Medulla oblongata (tissue), 1 donor: ENCODE measurements around the gene ACACA.

ENCODE experiments used
- DNase-seq: peaks from one replicate; pipeline ENCODE4 v3.0.0-alpha.2; 2015; ENCODE audit errors: extremely low spot score

Gene ACACA

DNA sequence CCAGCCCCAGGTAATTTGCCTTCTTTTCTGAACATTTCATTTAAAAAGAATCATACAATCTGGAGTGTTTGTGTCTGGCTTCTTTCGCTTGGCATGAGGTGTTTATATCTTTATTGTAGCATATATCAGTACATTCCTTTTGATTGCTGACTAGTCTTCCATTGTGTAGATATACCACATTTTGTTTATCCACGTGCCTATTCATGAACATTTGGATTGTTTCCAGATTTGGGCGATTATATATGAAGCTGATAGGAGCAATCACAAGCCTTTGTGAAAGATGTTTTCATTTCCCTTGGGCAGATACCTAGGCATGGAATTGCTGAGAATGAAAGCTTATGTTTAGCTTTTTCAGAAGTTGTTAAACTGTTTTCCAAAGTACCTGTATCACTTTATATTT lies 337.5 kb downstream of the ACACA start:
- DNase-seq, result no peak

DNA sequence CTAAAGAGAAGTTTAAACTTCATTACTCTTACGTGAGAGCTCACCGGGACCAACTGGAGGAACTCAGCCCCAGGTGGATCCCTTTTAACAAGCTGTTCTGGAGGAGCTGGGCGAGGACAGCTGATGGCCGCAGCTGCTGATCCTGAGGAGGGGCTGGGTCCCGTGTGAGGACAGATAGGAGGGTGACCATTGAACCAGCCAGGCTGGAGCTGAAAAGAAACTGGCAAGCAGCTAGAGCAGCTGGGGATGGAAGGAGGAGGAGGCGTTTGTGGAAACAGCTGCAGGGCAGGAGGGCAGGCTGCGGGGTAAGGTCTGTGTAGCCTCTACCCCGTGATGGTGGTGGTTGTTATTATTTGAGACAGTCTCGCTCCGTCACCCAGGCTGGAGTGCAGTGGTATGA lies 338.4 kb downstream of the ACACA start:
- no peak for DNase-seq

DNA sequence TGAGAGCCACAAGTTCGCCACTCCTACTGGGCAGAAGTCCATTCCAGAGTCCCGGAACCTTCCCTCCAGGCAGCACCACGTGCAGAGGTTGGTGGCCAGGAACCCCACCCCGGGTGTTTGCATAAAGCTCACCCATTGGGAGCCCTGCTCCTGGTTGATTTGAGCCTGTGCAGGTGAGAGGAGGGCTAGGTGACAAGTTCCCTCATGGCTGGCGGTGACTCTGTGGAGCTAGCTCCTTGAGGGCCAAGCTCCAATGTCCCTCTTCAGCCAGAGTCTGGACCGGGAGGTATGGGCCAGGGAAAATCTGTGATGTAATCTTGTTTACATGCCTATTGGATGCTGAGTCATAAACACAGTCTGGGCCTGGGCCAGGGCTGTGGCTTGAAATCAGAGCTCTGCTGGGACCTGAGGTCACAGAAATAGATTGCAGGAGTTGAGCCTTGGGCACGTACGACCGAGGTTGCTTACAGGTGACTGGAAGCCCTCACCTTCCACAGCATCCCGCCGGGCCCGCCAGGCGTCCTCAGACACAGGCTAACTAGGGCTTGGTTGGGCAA lies 339.0 kb downstream of the ACACA start:
- DNase-seq, result no peak

DNA sequence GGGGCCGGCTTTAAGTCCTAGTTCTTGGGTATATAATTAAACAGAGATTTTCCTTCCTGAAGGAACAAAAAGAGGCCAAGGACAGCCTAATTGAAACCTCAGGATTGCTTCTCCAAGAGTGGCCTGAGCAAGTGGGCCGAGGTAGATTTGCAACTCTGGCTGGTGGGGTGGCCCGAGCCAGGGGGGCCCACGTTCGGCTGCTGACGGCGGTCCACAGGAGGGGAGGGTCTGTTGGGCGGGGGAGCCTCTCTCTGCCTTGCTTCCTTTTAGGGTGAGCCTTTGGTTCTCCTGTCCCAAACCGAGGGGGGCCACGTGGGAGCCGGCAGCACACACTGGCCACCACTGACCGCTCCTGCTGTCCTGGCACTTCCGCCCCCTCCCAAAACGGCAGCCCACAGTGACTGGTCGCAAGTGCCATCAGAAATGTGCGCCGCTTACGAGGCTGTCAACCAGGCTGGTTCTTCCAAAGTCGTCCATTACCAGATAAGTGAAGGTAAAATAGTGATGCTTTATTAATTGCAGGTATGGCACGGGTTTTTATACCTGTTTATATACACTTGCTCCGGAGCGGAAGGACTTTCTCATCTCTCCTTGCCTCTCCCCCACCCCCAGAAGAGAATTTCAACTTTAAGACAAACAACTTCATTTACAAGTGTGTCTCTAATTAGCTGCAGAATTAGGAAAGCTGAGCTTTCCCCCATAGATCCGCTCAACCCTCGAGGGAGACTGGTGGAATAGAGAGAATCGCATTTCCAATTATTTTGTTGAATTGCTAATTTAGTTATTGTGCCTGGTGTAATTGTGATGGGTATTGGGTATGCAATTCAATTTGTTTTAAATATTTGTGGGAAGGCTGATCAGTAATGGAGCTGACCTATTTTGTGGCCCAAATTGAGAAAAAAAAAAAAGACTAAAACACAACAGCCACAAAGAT lies 340.0 kb downstream of the ACACA start:
- no peak for DNase-seq

DNA sequence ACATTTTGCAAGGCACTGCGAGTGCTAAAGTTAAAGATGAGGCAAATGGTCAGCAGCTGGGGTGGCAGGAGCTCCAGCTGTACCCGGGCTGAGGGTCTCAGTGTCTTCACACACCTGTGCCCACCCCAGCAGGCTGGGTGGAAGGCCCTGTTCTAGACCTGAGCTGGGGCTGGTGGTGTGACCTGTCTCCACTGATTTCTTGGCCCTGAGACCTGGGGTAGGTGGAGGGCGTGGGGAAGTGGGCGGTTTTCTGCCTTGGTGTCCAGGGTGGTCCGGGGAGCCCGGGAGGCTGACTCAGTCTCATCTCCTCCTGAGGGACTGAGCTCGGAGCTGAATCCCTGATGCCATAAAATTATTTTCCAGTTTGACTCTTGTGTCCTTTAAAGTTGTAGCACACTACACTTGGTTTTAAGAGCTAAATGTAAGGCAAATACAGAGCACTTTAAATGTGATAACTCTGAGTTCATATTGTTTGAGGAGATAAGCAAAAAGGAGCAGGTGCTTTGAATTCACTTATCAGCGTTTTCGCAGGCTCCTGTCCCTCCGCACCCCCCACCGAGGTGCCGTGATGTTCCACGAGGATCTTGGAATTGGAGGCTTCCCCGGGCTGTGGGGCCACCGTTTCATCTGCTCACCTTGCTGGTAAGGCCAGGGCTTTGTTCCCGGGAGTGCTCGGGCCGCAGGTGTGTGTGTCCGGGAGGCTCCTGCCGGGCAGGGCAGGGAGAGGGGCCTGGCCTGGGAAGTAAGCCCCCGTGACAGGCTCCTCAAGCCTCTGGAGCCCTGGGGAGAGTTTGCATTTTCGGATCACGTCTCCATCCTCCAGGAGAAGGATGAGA lies 340.9 kb downstream of the ACACA start:
- no peak for DNase-seq

DNA sequence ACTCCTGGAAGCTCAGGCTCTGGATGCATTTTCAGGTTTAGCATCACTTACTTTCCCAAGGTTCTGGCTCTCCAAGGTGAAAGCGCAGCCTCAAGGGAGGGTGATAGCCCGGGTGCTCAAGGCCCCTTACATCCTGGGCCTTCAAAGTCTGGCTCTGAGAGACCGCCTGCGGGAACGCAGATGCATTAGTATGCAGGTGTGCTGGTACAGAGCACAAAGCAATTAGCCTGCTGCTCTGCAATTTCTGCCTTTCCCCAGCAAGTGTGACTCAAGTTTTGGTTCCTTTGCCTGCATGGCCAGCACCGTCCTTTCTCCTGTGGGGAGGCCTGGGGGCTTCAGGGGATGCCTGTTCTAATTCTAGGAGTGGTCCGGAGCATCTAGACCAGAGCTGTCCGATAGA lies 341.7 kb downstream of the ACACA start:
- DNase-seq, result no peak

DNA sequence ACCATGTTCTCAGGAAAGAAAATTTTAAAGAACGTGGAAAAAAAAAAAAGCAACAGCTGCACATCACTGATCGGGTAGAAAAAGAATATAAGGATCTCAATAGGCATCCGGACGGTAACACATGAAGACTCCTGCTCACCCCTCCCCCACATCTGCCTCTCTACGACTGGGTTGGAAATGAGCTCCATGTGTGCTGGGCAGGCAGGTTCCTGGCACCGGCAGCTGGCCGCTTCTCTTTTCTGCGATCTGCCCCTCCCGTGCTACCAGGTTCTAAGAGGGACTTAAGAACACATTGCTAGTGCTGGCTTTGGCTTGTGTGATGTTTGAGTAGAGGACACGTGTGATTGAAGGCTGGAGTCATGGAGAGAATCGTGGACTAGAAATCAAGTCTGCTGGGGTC lies 342.4 kb downstream of the ACACA start:
- DNase-seq, result no peak

DNA sequence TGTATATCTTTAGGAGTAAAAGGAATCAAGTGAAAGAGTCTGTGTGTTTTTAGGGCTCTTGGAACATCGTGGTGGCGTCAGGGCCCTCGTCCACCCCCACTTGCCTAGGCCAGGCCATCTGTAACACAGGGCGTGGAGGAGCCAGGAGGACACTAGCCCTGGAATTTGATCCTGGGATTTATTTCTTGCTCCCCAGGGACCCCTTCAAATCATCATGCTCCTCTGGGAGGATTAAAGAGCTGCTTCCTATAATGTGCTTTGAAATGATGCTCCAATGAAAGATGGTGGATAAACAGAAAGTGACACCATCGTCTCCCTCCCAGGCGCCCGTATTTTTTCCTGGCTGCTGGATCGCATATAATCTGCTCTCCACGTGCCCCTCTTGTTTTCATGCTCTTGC lies 344.6 kb downstream of the ACACA start:
- DNase-seq, result no peak

DNA sequence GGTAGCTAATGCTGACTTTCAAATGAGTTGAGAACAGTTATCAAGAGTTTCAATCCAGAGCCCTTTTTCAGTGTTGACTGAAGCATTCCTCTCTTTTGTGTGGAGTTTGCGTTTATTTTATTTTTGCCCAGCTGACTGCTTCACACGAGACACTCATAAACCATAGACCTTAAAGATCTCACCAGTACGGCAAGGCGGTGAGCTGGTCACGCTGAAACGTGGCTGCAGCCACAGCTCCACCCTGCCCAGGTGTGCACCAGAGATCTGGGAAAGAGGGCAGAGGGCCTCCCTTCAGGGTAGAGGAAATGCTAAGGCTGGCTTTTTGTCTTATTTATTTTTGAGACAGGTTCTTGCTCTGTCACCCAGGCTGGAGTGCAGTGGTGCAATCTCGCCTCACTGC lies 345.7 kb downstream of the ACACA start:
- DNase-seq, result no peak

DNA sequence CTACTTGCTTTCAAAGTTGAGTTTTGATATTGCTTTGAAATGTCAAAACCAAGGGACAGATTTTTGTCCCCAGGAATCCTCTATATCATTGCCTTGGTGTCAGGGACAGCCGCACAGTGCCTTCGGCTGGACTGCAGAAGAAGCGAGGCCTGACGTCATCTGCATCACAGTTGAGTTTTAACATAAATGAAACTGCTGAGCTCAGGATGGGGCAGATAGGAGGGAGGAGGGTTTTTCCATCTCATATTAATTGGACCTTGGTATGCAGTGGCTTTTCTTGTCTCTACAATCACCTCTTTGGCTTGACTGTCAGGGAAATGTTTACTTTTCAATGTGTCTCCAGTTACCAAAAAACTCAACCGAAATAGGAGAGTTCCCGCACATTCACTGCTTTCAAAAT lies 346.5 kb downstream of the ACACA start:
- no peak for DNase-seq

DNA sequence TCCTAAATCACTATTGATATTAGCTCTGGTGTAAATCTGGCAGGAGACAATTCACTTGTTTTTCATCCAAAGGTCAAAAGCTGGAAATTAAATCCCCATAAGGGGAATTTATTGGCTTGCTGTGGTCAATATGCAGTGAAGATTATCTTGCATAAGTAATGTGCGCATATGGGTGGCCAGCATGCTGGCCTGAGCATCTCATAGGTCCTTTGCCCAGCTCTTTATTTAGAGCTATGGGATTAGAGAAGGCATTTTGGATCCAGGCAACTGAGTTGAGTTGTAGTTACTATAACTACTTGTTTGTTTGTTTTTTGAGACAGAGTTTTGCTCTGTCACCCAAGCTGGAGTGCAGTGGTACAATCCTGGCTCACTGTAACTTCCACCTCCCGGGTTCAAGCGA lies 347.1 kb downstream of the ACACA start:
- no peak for DNase-seq

DNA sequence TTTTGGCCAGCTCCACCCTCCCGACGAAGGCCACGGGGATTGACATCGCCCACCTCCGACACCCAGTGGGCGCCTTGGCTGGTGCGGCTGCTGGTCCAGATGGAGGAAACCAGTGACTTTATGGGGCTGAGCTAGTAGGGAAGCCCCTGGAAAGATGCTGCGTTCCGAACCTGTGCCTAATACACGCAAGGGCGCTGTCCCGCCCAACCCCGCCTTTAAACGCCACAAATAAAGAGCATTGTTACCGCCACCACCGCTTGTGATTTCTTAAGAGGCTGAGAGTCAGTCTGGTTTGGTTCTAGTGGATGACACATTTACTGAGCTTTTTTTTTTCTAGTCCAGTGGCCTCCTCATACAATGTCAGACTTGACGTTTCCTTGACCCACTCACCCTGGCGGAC lies 350.0 kb downstream of the ACACA start:
- DNase-seq, result no peak

DNA sequence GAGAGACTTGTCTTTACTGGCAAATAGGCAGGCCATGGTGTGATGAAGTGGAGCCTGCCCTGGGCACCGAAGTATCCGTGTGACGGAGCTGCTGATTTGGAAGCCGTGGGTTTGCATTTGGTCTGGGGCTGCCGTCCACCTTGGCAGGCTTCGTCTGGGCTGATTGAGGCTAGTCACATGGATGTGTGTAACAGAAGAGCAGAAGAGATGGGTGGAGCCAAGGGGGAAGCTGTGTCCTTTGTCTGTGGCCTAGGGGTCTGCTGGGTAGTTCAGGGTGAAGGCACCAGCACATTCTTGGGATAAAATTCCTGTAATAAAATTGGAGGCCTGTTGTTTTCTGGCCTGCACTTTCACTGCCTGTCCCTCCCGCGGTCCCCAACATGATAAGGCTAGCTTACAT lies 351.7 kb downstream of the ACACA start:
- DNase-seq, result no peak

DNA sequence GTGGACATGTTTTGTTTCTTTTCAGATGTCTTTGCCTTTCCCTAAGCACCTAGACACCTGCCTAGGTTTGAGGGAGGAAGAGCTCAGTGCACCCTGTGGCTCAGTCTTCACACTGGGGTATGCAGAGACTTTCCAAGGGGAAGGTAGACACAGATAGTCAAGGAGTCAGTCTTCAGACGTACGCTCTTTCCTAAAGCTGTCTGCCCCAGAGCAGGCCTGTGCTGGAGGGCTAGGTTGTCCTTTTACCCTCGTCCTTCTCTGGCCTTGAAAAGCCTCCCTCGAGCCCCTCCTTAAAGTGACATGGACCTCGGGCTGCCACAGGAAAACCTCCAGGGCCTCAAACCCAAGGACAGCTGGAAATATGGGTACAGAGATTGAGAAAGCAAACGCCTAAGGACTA lies 354.2 kb downstream of the ACACA start:
- no peak for DNase-seq

DNA sequence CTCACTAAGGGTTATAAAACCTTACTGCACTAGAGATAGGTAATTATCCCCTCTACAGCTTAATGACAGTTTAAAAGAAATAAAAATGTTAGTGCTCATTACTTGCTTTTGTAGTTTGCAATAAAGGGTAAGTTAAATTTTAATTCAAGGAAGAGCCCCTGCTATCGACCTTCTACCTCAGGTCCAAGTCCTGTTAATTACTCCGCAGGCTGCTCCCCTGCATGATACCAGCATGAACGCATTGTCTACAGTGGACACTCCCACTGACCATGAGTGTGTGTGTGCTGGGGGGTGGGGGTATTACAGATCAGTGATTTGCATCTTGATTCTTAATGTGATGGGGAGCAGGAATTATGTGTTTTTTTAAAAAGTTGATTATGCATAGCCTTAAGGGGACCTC lies 354.8 kb downstream of the ACACA start:
- DNase-seq, result no peak

DNA sequence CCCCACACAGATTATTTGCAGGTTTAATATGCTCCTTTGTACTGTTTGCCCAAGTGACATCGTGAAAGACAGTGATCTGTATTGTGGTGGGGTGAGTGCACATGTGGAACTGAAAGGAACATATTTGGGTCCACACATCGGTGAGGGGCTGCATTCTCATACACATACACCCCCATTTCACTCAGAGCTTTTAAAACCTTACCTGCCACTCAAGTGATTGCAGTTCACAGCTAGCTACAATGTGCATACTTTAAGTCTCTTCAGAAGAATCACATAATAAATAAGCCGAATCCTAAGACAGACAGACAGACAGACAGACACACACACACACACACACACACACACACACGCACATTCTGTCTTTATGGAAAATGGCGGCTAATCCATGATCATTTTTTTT lies 355.3 kb downstream of the ACACA start:
- DNase-seq, result no peak

DNA sequence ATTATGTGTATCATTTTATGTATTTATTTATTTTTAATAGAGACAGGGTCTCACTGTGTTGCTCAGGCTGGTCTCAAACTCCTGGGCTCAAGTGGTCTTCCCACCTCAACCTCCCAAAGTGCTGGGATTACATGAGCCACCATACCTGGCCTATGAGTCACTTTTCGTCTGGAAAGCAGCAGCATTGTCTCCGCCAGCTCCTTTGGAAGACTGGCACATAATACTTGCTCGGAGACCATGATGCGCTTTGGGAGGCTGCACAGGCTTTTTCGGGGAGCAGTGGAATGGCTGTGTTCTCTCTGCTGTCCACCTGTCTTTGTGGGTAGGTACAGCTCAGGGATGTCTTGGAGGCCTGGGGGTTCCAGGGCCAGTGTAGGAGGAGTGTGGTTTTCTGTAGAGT lies 355.7 kb downstream of the ACACA start:
- DNase-seq, result no peak

DNA sequence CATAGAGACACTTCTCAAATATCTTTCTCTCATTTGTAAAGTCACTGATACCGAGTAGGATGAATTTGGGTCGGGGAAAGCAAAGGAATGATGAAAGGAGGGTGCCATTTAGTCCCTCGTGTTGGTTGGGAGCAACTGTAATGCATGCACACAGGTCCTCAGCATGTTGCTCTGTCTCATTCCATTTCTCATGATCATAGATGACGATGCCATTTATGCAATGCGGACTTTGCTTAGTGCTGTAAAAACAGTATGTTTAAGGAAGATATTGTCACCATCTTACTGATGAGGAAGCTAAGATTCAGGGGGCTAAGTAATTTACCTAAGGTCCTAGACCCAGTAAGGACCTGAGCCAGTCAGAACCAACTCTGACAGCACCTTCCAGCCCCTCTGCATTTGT lies 357.8 kb downstream of the ACACA start:
- DNase-seq, result no peak

DNA sequence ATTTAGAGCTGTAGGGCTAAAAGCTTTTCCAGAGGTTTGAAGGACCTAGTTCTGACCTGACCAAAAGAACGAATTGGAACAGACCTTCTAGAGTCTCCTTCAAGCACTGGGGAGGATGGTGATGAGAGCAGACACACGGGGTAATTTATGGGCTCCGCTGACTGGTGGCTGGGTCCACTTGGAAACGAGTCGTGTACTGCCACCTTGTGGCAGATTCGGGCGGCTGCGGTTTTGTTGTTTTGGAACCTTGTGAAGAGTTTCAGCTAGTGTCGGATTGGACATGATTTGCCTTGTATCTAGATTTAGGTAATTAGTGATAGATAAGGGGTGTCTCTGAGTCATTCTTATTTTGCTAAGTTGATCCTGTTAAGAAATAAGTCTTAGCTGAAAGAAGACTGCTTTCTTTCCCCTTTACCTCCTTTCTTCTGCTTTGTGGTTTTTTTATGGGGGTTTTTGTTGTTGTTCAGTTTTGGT lies 359.0 kb downstream of the ACACA start:
- peak; percentile 93 for DNase-seq

DNA sequence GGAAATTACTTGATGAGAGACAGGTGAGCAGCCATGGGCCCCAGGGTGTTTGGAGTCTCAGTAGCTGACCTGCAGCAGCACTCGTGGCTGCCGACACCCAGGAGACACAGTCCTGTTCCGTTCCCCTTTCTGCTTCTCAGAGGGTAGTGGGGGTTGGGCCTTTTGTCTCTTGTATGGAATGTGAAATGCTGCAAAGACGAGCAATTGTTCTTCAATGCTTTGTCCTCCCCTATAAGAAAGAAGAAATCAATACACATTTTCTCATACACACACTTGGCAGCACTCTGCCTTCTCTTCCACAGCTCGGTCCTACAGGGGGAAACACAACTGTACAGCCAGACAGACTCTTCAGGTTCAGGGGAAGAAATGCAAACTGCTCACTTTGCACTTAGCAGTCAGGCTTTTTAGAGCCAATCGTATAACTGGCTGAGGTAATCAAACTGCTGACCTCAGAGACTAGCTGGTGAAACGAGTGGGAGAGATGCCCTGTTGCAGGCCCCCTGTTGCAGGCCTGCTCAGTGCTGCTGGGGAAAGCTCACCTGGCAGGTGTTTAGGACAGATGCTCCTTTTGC lies 361.2 kb downstream of the ACACA start:
- DNase-seq, result no peak

DNA sequence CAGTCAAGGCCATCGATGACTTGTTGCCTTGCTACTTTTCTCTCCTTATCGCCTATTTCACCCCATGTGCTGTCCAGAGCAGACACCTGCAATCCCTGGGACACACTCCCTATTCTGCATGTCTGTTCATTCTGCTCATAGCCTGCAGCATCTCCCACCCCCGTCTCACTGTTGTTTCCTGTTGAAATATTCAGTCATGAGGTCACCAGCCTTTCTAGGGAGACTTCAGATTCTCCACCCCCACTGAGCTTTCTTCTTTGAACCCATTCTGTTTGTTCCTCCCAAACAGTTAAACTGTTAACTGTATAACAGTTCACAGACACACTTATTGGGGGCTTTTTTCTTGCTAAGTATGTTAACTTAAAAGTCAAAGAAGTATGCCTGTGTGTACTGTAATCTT lies 363.4 kb downstream of the ACACA start:
- no peak for DNase-seq

DNA sequence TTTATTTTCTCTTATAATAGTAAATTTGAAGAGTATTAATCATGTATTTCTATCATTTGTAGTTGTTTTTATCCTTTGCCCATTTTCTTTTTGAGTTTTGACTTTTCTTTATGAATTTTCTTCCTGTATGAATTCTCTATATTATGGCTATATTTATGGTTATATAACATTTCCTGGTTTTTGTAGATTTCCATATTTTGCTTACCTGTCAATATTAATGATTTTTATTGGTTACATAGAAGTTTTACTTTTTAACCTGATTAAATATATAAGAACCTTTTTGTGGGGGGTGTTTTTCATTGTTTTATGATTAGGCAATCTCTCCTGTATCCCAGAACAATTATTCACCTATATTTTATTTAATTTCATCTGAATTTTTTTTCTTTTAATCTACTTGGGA lies 364.7 kb downstream of the ACACA start:
- DNase-seq, result no peak
